Transverse colon (tissue), 4 donors: ENCODE results near the gene PRIMPOL. TPM values are rescaled to one million over a fixed set of nuclear protein-coding genes. Genes with fewer than 3 reads are reported as not detected.
A peak's percentile ranks its signal among the peaks of the same experiment; 100 is the strongest.

ENCODE experiments used
- DNase-seq: peaks from one replicate; pipeline ENCODE4 v3.0.0-alpha.2; 2019
- H3K27ac ChIP-seq, 4 donors: fragments of 200-600 bp; sonication (generic); 2 replicates each; pipeline ENCODE4 v1.5.1; 2016 to 2018; ENCODE audit warnings: inconsistent platforms in 4 of 4
- H3K27me3 ChIP-seq: fragments of 200-600 bp; sonication (generic); 2 replicates; pipeline ENCODE4 v1.5.1; 2017; ENCODE audit warnings: inconsistent platforms
- H3K36me3 ChIP-seq, 4 donors: fragments of 200-600 bp; sonication (generic); 2 replicates each; pipeline ENCODE4 v1.5.1; 2017 to 2019; ENCODE audit warnings: inconsistent platforms in 4 of 4
- H3K4me1 ChIP-seq, 4 donors: fragments of 200-600 bp; sonication (generic); 2 replicates each; pipeline ENCODE4 v1.5.1; 2017 to 2020; ENCODE audit warnings: inconsistent platforms in 4 of 4
- H3K4me3 ChIP-seq, 4 donors: fragments of 200-600 bp; sonication (generic); 1 replicate in 1 of 4; 2 replicates in 3 of 4; pipeline versions ENCODE4 v1.5.1 to v1.6.1; 2017 to 2019; ENCODE audit warnings: inconsistent platforms in 4 of 4
- H3K9me3 ChIP-seq, 2 donors: fragments of 200-600 bp; sonication (generic); 2 replicates each; pipeline ENCODE4 v1.5.1; 2017 to 2019; ENCODE audit warnings: inconsistent platforms in 2 of 2
- EP300 ChIP-seq: sonication (generic); formaldehyde crosslinking; IDR thresholded peaks from one replicate; pipeline ENCODE4 v1.6.1; 2017; ENCODE audit warnings: antibody characterized with exemption, low read depth
- POLR2A ChIP-seq: fragments of 450-650 bp; IDR thresholded peaks from one replicate; pipeline ENCODE4 v1.6.1; 2016; ENCODE audit warnings: antibody characterized with exemption, mild to moderate bottlenecking, moderate library complexity
- POLR2AphosphoS5 ChIP-seq, 3 donors: sonication (generic); formaldehyde crosslinking; IDR thresholded peaks; one replicate each; pipeline ENCODE4 v1.6.1; 2016; ENCODE audit warnings: antibody characterized with exemption in 3 of 3
- WGBS, 2 donors: methylation state at CpG; one replicate each; pipeline ENCODE4 v1.1.5; 2018; ENCODE audit warnings: low coverage in 1 of 2; 5-methylcytosine and 5-hydroxymethylcytosine counted together
- in situ Hi-C, 4 donors: fragments of 200-750 bp; cut with MboI; loops; one replicate each; pipeline versions ENCODE4 v1.15.0 to v1.15.1; 2017; ENCODE audit warnings: low sequenced_read_pairs in 3 of 4, low pct_ligation_motif_present in 1 of 4, low pct_unique_long_range_greater_than_20kb in 1 of 4
- intact Hi-C: fragments of 100-400 bp; cut with DNase I; formaldehyde crosslinking; loops from one replicate; pipeline ENCODE4 v1.15.1; 2023; ENCODE audit warnings: low total_unique reads
- total RNA-seq, 4 donors: library from RNA; depleted of rRNA; stranded (reverse); fragments of >200 nt; gene quantifications; one replicate each; pipeline ENCODE4 v1.1.0, GENCODE V29; 2016
- TF ChIP-seq, protein P1 (sequence below), 5 experiments: fragments of 200-600 bp in 3 of 5; fragments of 450-650 bp in 2 of 5; sonication (generic) in 3 of 5; IDR thresholded peaks; 1 replicate in 2 of 5; 2 replicates in 3 of 5; pipeline ENCODE4 v1.5.1; 2016 to 2017; ENCODE audit warnings: antibody characterized with exemption in 5 of 5, inconsistent platforms in 3 of 5, mild to moderate bottlenecking in 2 of 5, moderate library complexity in 1 of 5

PRIMPOL gene
- total RNA-seq, 4 donors from 2014 or later = 19.7 to 28.1 (median 24.6) TPM; not detected in 1

DNA sequence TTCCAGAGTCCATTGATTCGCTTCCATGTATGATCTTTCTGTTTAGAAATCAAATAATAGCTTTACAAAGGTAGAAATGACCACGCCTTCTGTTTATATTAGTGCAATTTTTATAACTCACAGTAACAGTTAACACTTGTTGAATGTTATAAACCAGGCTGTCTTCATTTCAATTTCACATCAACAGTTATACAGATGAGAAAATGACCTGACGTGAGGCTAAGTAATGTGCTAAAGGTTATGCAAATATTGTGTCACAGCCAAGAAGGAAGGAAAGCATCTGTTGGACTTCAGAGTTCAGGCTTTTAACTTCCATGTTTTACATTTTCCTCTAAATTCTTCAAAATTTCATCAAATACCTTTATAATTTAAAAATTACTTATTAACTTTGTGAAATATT, 14.2 kb upstream of the PRIMPOL start:
- Histone ChIP-seq H3K27me3 (no peaks in the 10 kb centered on the region), H3K4me1 (peaks cover 0 to 13% (median 3%) of the 10 kb centered on the region in 4 donors), H3K4me3 (no peak overlapping the region), H3K36me3 (peaks cover 0 to 51% (median 19%) of the 10 kb centered on the region in 4 donors), H3K27ac (no peak overlapping the region), H3K9me3 (no peaks in the 10 kb centered on the region)
- in situ Hi-C loops = loop anchor here in 1 of 4 donors (25.0 kb wide), 1 partner anchor 373 kb away; no protein-coding TSS in a partner anchor
- 50 to 56% methylated on average over 3 of the region's 3 CpGs for WGBS, 2 donors
- intact Hi-C loops = no loop called here
- no peak for TF ChIP-seq EP300
- peak in 1 of 3 donors; percentile 40 for TF ChIP-seq POLR2AphosphoS5 (IDR thresholded peaks at IDR 0.05)
- no peak for TF ChIP-seq POLR2A
- DNase-seq = no peak

DNA sequence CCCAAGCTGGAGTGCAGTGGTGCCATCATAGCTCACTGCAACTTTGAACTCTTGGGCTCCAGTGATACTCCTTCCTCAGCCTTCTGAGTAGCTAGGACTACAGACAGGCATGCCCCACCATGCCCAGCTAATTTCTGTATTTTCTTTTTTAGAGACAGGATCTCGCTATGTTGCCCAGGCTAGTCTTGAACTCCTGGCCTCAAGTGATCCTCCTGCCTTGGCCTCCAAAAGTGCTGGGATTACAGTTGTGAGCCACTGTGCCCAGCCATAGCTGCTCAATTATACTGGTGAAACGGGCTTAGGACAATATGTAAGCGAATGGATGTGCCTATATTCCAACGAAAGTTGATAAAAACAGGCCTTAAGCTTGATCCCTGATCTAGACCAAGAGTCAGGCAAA, 13.4 kb upstream of the PRIMPOL start:
- DNase-seq = no peak
- 93% methylated on average over 4 of the region's 4 CpGs; no CpG with 5 or more reads in 1 of the 2 donors for WGBS, 2 donors
- Histone ChIP-seq H3K27ac (no peak overlapping the region), H3K4me3 (no peak overlapping the region), H3K27me3 (no peaks in the 10 kb centered on the region), H3K9me3 (no peaks in the 10 kb centered on the region), H3K4me1 (peaks cover 0 to 13% (median 3%) of the 10 kb centered on the region in 4 donors), H3K36me3 (peaks cover 0 to 43% (median 15%) of the 10 kb centered on the region in 4 donors)
- TF ChIP-seq, protein P1, sequence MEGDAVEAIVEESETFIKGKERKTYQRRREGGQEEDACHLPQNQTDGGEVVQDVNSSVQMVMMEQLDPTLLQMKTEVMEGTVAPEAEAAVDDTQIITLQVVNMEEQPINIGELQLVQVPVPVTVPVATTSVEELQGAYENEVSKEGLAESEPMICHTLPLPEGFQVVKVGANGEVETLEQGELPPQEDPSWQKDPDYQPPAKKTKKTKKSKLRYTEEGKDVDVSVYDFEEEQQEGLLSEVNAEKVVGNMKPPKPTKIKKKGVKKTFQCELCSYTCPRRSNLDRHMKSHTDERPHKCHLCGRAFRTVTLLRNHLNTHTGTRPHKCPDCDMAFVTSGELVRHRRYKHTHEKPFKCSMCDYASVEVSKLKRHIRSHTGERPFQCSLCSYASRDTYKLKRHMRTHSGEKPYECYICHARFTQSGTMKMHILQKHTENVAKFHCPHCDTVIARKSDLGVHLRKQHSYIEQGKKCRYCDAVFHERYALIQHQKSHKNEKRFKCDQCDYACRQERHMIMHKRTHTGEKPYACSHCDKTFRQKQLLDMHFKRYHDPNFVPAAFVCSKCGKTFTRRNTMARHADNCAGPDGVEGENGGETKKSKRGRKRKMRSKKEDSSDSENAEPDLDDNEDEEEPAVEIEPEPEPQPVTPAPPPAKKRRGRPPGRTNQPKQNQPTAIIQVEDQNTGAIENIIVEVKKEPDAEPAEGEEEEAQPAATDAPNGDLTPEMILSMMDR (IDR thresholded peaks at IDR 0.05) = no peak
- TF ChIP-seq POLR2A = no peak
- no peak for TF ChIP-seq POLR2AphosphoS5 (IDR thresholded peaks at IDR 0.05)
- no peak for TF ChIP-seq EP300
- in situ Hi-C loops (loop anchor here in 1 of 4 donors (25.0 kb wide), 1 partner anchor 374 kb away; no protein-coding TSS in a partner anchor), intact Hi-C loops (no loop called here)

DNA sequence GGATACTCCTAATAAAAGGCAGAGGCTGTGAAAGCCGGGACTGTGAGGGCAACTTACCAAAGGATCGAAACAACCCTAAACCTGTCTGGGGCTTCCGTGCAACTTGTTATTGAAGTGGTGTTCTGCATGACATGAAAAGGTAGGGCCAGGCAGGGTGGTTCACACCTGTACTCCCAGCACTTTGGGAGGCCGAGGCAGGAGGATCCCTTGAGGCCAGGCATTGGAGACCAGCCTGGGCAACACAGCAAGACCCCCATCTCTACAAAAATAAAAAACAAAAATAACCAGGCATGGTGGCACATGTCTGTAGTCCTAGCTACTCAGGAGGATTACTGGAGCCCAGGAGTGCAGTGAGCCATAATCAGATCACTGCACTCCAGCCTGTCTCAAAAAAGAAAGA, 12.6 kb upstream of the PRIMPOL start:
- in situ Hi-C loops (loop anchor here in 1 of 4 donors (25.0 kb wide), 1 partner anchor 375 kb away; no protein-coding TSS in a partner anchor), intact Hi-C loops (no loop called here)
- no peaks in the 10 kb centered on the region for H3K9me3 ChIP-seq
- no peaks in the 10 kb centered on the region for H3K27me3 ChIP-seq
- WGBS, 2 donors = 89 to 100% methylated on average over 1 to 4 of the region's 4 CpGs
- no peak for DNase-seq
- peaks cover 0 to 43% (median 13%) of the 10 kb centered on the region in 4 donors for H3K36me3 ChIP-seq
- TF ChIP-seq EP300 (no peak), POLR2AphosphoS5 (IDR thresholded peaks at IDR 0.05) (no peak), POLR2A (no peak)
- TF ChIP-seq, protein P1 (IDR thresholded peaks at IDR 0.05) = no peak
- no peak overlapping the region for H3K4me3 ChIP-seq
- H3K27ac ChIP-seq = no peak overlapping the region
- peaks cover 0 to 13% (median 3%) of the 10 kb centered on the region in 4 donors for H3K4me1 ChIP-seq

DNA sequence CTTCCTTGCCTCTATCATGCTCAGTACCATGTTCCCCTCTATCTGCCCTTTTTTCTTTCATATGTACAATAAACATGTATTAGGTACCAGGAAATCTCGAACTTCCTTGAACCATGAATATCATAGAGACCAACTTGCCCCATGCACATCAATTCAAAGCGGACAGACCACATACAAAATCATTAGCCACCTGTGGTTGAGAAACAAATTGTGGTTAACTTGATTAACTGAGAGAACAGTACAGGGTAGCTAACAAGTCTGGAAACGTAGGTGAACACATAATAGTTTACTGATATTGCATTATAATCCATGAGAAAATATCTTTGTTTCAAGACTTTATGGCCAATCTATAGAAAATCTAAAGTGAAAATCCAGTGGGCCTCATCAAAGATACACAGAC, 8.5 kb upstream of the PRIMPOL start:
- 75 to 83% methylated on average over 3 of the region's 3 CpGs for WGBS, 2 donors

More for the DNA sequence above, 8.5 kb upstream of the PRIMPOL start:
- TF ChIP-seq POLR2AphosphoS5 (IDR thresholded peaks at IDR 0.05) (no peak), POLR2A (no peak), EP300 (no peak)
- TF ChIP-seq, protein P1 (IDR thresholded peaks at IDR 0.05) = no peak
- in situ Hi-C loops = loop anchor here in 1 of 4 donors (25.0 kb wide), 1 partner anchor 379 kb away; no protein-coding TSS in a partner anchor
- peaks cover under 1 to 20% (median 9%) of the 10 kb centered on the region in 4 donors for H3K4me1 ChIP-seq
- no peaks in the 10 kb centered on the region for H3K27me3 ChIP-seq
- no peaks in the 10 kb centered on the region for H3K9me3 ChIP-seq
- intact Hi-C loops = no loop called here
- no peak overlapping the region for H3K27ac ChIP-seq
- no peak overlapping the region for H3K4me3 ChIP-seq
- peaks cover 0 to 25% (median 10%) of the 10 kb centered on the region in 4 donors for H3K36me3 ChIP-seq
- DNase-seq = no peak
